HG03196 (cell line): ENCODE data around the gene ALS2CL.

ENCODE experiments used
- ATAC-seq: cut with Tn5 transposase; IDR thresholded peaks from one replicate; pipeline ENCODE4 v1.9.1; 2021; ENCODE audit not compliant: unreplicated experiment

The ALS2CL gene

GRCh38 chr3:46680298-46680826 lies 13.1 kb downstream of the ALS2CL start:
- no peak for ATAC-seq

- no peak for ATAC-seq
These were observed 13.8 kb downstream of the ALS2CL start for GRCh38 chr3:46679681-46680080.

GRCh38 chr3:46678280-46678679 lies 15.2 kb downstream of the ALS2CL start:
- ATAC-seq = no peak

GRCh38 chr3:46677411-46677726 lies 16.1 kb downstream of the ALS2CL start:
- no peak for ATAC-seq

- no peak for ATAC-seq
These were observed 16.7 kb downstream of the ALS2CL start for GRCh38 chr3:46676601-46677410.

- ATAC-seq = no peak
These were observed 17.5 kb downstream of the ALS2CL start for GRCh38 chr3:46675843-46676567.

GRCh38 chr3:46675426-46675825 lies 18.1 kb downstream of the ALS2CL start:
- no peak for ATAC-seq

- no peak for ATAC-seq
These were observed 19.2 kb downstream of the ALS2CL start for GRCh38 chr3:46674031-46674845.

- no peak for ATAC-seq
These were observed 20.1 kb downstream of the ALS2CL start for GRCh38 chr3:46673151-46674030.

GRCh38 chr3:46672349-46672695 lies 21.2 kb downstream of the ALS2CL start:
- no peak for ATAC-seq

- no peak for ATAC-seq
These were observed 21.7 kb downstream of the ALS2CL start for GRCh38 chr3:46671541-46672348.

- no peak for ATAC-seq
These were observed 22.5 kb downstream of the ALS2CL start for GRCh38 chr3:46670891-46671427.

- no peak for ATAC-seq
These were observed 23.2 kb downstream of the ALS2CL start for GRCh38 chr3:46670000-46670890.

- no peak for ATAC-seq
These were observed 24.1 kb downstream of the ALS2CL start for GRCh38 chr3:46669191-46669999.

GRCh38 chr3:46668591-46668990 lies 24.9 kb downstream of the ALS2CL start:
- no peak for ATAC-seq

GRCh38 chr3:46668116-46668515 lies 25.4 kb downstream of the ALS2CL start:
- ATAC-seq = no peak

GRCh38 chr3:46667657-46668056 lies 25.8 kb downstream of the ALS2CL start:
- no peak for ATAC-seq
